ENCODE results near the gene BPIFB6. TPM values are rescaled to one million over a fixed set of nuclear protein-coding genes. Genes with fewer than 3 reads are reported as not detected.

BPIFB6 gene
- total and polyA plus RNA-seq, 9 donors = not detected

GRCh38 chr20:33019465-33020277 lies 11.8 kb upstream of the BPIFB6 start:
- intact Hi-C loops (cut with DNase I) = no loop called here
- no peaks in the 10 kb centered on the region for H3K36me3 ChIP-seq
- WGBS, 3 donors = 79 to 84% (median 82%) methylated on average over 23 of the region's 23 CpGs
- H3K4me3 ChIP-seq = no peak overlapping the region
- H3K27me3 ChIP-seq = no peaks in the 10 kb centered on the region
- no peak for TF ChIP-seq EP300 (IDR thresholded peaks at IDR 0.05)
- no peak for TF ChIP-seq CTCF (IDR thresholded peaks at IDR 0.05)
- TF ChIP-seq POLR2A (IDR thresholded peaks at IDR 0.05) = no peak
- no peaks in the 10 kb centered on the region for H3K9me3 ChIP-seq
- no peak for DNase-seq
- no peaks in the 10 kb centered on the region for H3K4me1 ChIP-seq (ENCODE audit: insufficient read depth)
- H3K27ac ChIP-seq = no peak overlapping the region

GRCh38 chr20:33020278-33021161 lies 10.9 kb upstream of the BPIFB6 start:
- DNase-seq = no peak
- intact Hi-C loops (cut with DNase I) = no loop called here
- no peaks in the 10 kb centered on the region for H3K9me3 ChIP-seq
- H3K27ac ChIP-seq = no peak overlapping the region
- H3K36me3 ChIP-seq = no peaks in the 10 kb centered on the region
- 82 to 85% (median 82%) methylated on average over 14 to 18 of the region's 18 CpGs for WGBS, 3 donors
- no peak overlapping the region for H3K4me3 ChIP-seq
- H3K27me3 ChIP-seq = no peaks in the 10 kb centered on the region
- TF ChIP-seq EP300 (IDR thresholded peaks at IDR 0.05) = no peak
- no peak for TF ChIP-seq POLR2A (IDR thresholded peaks at IDR 0.05)
- TF ChIP-seq CTCF (IDR thresholded peaks at IDR 0.05) = no peak
- H3K4me1 ChIP-seq (ENCODE audit: insufficient read depth) = no peaks in the 10 kb centered on the region

GRCh38 chr20:33021879-33022278 lies 9.6 kb upstream of the BPIFB6 start:
- WGBS, 3 donors = 52 to 67% (median 55%) methylated on average over 3 of the region's 3 CpGs
- TF ChIP-seq CTCF (IDR thresholded peaks at IDR 0.05) = no peak
- no peak for TF ChIP-seq EP300 (IDR thresholded peaks at IDR 0.05)
- TF ChIP-seq POLR2A (IDR thresholded peaks at IDR 0.05) = no peak
- Histone ChIP-seq H3K9me3 (no peaks in the 10 kb centered on the region), H3K27ac (no peak overlapping the region), H3K4me3 (no peak overlapping the region), H3K4me1 (ENCODE audit: insufficient read depth) (no peaks in the 10 kb centered on the region), H3K27me3 (no peaks in the 10 kb centered on the region), H3K36me3 (no peaks in the 10 kb centered on the region)
- intact Hi-C loops (cut with DNase I) = no loop called here
- no peak for DNase-seq

- Histone ChIP-seq H3K4me1 (ENCODE audit: insufficient read depth) (no peaks in the 10 kb centered on the region), H3K27ac (no peak overlapping the region), H3K9me3 (no peaks in the 10 kb centered on the region), H3K4me3 (no peak overlapping the region), H3K27me3 (no peaks in the 10 kb centered on the region), H3K36me3 (no peaks in the 10 kb centered on the region)
- TF ChIP-seq CTCF (IDR thresholded peaks at IDR 0.05) (no peak), POLR2A (IDR thresholded peaks at IDR 0.05) (no peak), EP300 (IDR thresholded peaks at IDR 0.05) (no peak)
- intact Hi-C loops (cut with DNase I) = no loop called here
- no peak for DNase-seq
- 46 to 54% (median 53%) methylated on average over 4 of the region's 4 CpGs for WGBS, 3 donors
Observed at GRCh38 chr20:33022289-33022688, 9.2 kb upstream of the BPIFB6 start.
